GM12873 (cell line): ENCODE data around the gene MAGIX.

Experiments
- CTCF ChIP-seq: IDR thresholded peaks from 2 replicates; pipeline ENCODE4 v1.5.1; 2012; ENCODE audit warnings: low read depth, mild to moderate bottlenecking, moderate library complexity, low read length, control low read depth; ENCODE audit not compliant: insufficient read depth; ENCODE audit errors: missing control alignments

MAGIX gene

GRCh38 chrX:49199315-49199595, 36.7 kb downstream of the MAGIX start:
- TF ChIP-seq CTCF: no peak

- no peak for TF ChIP-seq CTCF
These were observed 37.6 kb downstream of the MAGIX start, which contains the start of gene SYP for GRCh38 chrX:49199906-49200771. Gene SYP (minus strand): TSS chrX:49200193. CDS start chrX:49200186, 7 bp downstream.

DNA sequence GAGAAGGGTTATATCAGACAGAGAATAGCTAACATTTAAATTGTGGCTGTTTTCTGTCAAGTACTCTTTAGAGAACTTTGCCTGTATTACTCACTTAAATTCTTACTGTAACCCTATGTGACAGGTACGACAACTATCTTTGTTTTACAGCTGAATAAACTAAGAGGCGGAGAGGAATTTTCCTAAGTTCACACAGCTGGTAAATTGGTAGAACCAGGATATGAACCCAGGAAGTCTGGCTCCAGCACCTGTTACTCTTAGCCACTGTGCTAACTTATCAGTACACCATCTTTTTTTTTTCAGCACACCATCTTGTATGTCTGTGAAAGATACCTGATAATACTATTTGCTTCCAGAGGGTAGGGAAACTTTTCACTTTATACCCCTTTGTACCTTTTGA, 39.5 kb downstream of the MAGIX start:
- TF ChIP-seq CTCF: no peak

- TF ChIP-seq CTCF: no peak
These were observed 41.0 kb downstream of the MAGIX start for GRCh38 chrX:49203536-49203935.

DNA sequence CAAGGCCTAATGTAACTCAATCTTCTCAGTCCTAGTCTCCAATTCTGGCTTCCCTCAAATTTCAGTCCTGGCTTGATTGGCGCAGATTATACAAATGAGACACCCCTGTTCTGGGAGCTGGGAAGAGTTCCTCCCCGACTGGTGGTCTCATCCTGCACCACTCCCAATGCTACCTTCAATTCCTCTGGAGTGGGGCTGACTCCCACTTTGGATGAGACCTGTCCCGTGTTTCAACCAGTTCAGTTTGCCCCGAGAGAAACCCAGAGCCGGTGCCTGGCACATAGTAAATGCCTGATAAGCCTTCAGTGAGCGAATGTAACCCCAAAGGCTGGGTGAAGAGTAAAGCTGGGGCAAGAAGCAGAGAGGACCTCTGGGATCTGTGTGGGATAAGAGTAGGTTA, 41.5 kb downstream of the MAGIX start:
- TF ChIP-seq CTCF: no peak

DNA sequence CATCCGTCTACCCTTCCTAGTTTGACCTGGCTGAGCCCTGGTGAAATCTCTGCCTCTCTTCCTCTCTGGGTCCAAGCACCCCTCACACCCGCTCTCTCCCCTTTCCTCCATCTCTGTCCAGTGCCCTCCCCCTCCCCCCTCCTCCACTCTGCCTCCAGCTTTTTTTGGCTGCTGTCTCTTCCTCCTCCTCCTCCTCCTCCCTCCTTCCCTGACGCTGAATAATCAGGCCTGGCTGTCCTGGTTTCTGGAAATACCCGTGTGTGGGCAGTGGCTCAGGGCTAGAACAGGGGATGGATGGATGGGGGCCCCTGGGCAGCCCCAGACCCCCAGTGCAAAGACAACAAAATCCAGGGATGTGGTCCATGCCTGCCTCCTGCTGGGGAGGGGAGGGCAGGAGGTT, 42.2 kb downstream of the MAGIX start:
- TF ChIP-seq CTCF: no peak

DNA sequence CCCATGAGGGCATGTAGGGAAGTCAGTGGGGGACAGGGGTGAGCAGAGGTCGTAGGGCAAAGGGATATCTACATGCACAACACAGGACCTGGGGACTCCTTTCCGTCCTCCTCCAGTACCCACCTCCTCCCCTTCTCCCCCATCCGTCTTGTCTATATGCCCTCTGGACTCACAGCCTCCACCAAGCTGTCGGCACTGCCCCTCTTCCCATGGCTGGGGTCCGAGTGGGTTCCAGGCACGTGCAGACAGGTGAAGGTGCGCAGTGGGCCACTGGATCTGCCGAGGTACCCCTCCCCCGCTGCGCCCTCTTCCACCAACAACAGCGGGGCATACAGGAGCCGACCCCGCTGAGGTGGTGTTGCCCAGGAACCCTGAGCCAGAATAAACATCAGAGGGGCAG, 42.9 kb downstream of the MAGIX start:
- TF ChIP-seq CTCF: no peak

- no peak for TF ChIP-seq CTCF
These were observed 44.0 kb downstream of the MAGIX start for GRCh38 chrX:49206543-49206942.
